K562 (cell line): ENCODE measurements around the gene ZNF18. TPM values are rescaled to one million over a fixed set of nuclear protein-coding genes. Genes with fewer than 3 reads are reported as not detected.
A peak's percentile ranks its signal among the peaks of the same experiment; 100 is the strongest.

Source experiments
- ATAC-seq: fragments of 200-7000 bp; cut with Tn5 transposase; 3 replicates; pipeline ENCODE4 v1.9.1; 2020; ENCODE audit warnings: moderate library complexity
- BruUV-seq: library from RNA; stranded (reverse); fragments of 400-500 nt; replicated peaks from 2 replicates; lab custom pipeline; 2021; lab: Mats Ljungman, UMichigan
- CTCF ChIA-PET: fragments of 300-600 bp; formaldehyde crosslinking; extraction: SDS; loops from one replicate; lab custom pipeline; 2021; ENCODE audit warnings: low intra/inter-chr PET ratio; lab: Yijun Ruan, JAX
- POLR2A ChIA-PET: fragments of 300-600, 350-650 bp; sonication (Branson Sonifier 250); formaldehyde crosslinking; extraction: SDS; loops from one replicate; lab custom pipeline; 2021; ENCODE audit warnings: antibody characterized with exemption, inconsistent platforms; lab: Yijun Ruan, JAX
- DNase-seq, 4 experiments: peaks; one replicate each; pipeline versions ENCODE4 v3.0.0 to v3.0.0-alpha.2; 2011 to 2018; ENCODE audit warnings: low spot score in 3 of 4, mixed read lengths in 3 of 4; ENCODE audit errors: extremely low read depth in 1 of 4
- FAIRE-seq: peaks from 2 replicates; lab custom pipeline; 2011; peaks lifted over from hg19 to GRCh38; lab: Jason Lieb, UNC
- H2AFZ ChIP-seq: 2 replicates; pipeline ENCODE4 v1.6.0; 2011; ENCODE audit warnings: low read depth, low read length, control low read depth, inconsistent platforms
- H3K27ac ChIP-seq: fragments of 200-600 bp; 3 replicates; pipeline ENCODE4 v1.8.0; 2011; ENCODE audit warnings: low read depth, mild to moderate bottlenecking, control low read depth, inconsistent platforms, low read length, moderate library complexity, mixed read lengths; ENCODE audit errors: extremely low read depth
- H3K27me3 ChIP-seq, 2 experiments: fragments of 300-600 bp in 1 of 2; 2 replicates in 1 of 2; 3 replicates in 1 of 2; pipeline versions ENCODE4 v1.6.0 to v1.8.0; 2011; ENCODE audit warnings: inconsistent platforms in 2 of 2, low read length in 2 of 2, mild to moderate bottlenecking in 1 of 2, mixed read lengths in 1 of 2, moderate library complexity in 1 of 2; ENCODE audit not compliant: control insufficient read depth in 2 of 2, insufficient read depth in 2 of 2
- H3K36me3 ChIP-seq: fragments of 300-600 bp; 3 replicates; pipeline ENCODE4 v1.8.0; 2011; ENCODE audit warnings: mild to moderate bottlenecking, low read length, inconsistent platforms; ENCODE audit not compliant: control insufficient read depth, insufficient read depth
- H3K4me1 ChIP-seq, 2 experiments: fragments of 200-600 bp in 1 of 2; replicated peaks in 1 of 2; 2 replicates in 1 of 2; 3 replicates in 1 of 2; pipeline versions ENCODE4 v1.5.1 to v1.8.0; 2011; ENCODE audit warnings: inconsistent platforms in 2 of 2, low read length in 2 of 2, mild to moderate bottlenecking in 1 of 2, mixed read lengths in 1 of 2, moderate library complexity in 1 of 2; ENCODE audit not compliant: control insufficient read depth in 2 of 2, insufficient read depth in 2 of 2
- H3K4me2 ChIP-seq: 2 replicates; pipeline ENCODE4 v1.6.1; 2011; ENCODE audit warnings: low read length, control low read depth, inconsistent platforms, mixed read lengths; ENCODE audit not compliant: insufficient read depth
- H3K4me3 ChIP-seq: fragments of 200-600 bp; sonication (generic), shearing (Covaris generic); 2 replicates; pipeline ENCODE4 v1.5.1; 2016; ENCODE audit warnings: control low read depth, inconsistent platforms
- H3K79me2 ChIP-seq: fragments of 200-600 bp; 3 replicates; pipeline ENCODE4 v1.8.0; 2011; ENCODE audit warnings: low read length, inconsistent platforms; ENCODE audit not compliant: control insufficient read depth, insufficient read depth
- H3K9ac ChIP-seq, 2 experiments: 2 replicates each; pipeline versions ENCODE4 v1.6.0 to v1.6.1; 2011; ENCODE audit warnings: low read depth in 2 of 2, low read length in 2 of 2, control low read depth in 1 of 2, inconsistent platforms in 1 of 2, mild to moderate bottlenecking in 1 of 2, mixed read lengths in 1 of 2; ENCODE audit not compliant: insufficient read depth in 1 of 2
- H3K9me1 ChIP-seq: one replicate; pipeline ENCODE4 v1.6.0; 2011; ENCODE audit warnings: inconsistent platforms, mild to moderate bottlenecking, low read length, moderate library complexity; ENCODE audit not compliant: control insufficient read depth, insufficient read depth
- H3K9me3 ChIP-seq: replicated peaks from 2 replicates; pipeline ENCODE4 v1.5.1; 2011; ENCODE audit warnings: low read depth, low read length, inconsistent platforms; ENCODE audit not compliant: control insufficient read depth, insufficient read depth
- H4K20me1 ChIP-seq: replicated peaks from 2 replicates; pipeline ENCODE4 v1.6.1; 2011; ENCODE audit warnings: low read length, inconsistent platforms, mixed read lengths; ENCODE audit not compliant: control insufficient read depth, insufficient read depth
- ARID1B ChIP-seq: fragments of 450-650 bp; IDR thresholded peaks from 2 replicates; pipeline ENCODE4 v1.6.1; 2016; ENCODE audit warnings: antibody characterized with exemption, mild to moderate bottlenecking, inconsistent platforms
- BMI1 ChIP-seq: fragments of 150-350 bp; IDR thresholded peaks from 2 replicates; pipeline ENCODE4 v1.6.1; 2014; ENCODE audit warnings: low read length
- DPF2 ChIP-seq: fragments of 450-650 bp; IDR thresholded peaks from 2 replicates; pipeline ENCODE4 v1.6.1; 2016
- HDGF ChIP-seq: fragments of 450-650 bp; IDR thresholded peaks from 2 replicates; pipeline ENCODE4 v1.6.1; 2016
- MTA3 ChIP-seq: fragments of 450-650 bp; formaldehyde crosslinking; IDR thresholded peaks from 2 replicates; pipeline ENCODE4 v1.6.1; 2017; ENCODE audit warnings: mild to moderate bottlenecking, borderline replicate concordance
- MXI1 ChIP-seq: IDR thresholded peaks from 2 replicates; pipeline ENCODE4 v1.6.1; 2011; ENCODE audit warnings: low read depth, mild to moderate bottlenecking, improper control_type of control experiment, low read length
- NRF1 ChIP-seq, 2 experiments: fragments of 450-650 bp; IDR thresholded peaks in 1 of 2; conservative IDR thresholded peaks in 1 of 2; 2 replicates each; pipeline ENCODE4 v1.6.1; 2014; ENCODE audit warnings: mild to moderate bottlenecking in 2 of 2
- SOX6 ChIP-seq: fragments of 450-650 bp; IDR thresholded peaks from 2 replicates; pipeline ENCODE4 v1.6.1; 2014; ENCODE audit warnings: mild to moderate bottlenecking
- ZNF239 ChIP-seq: fragments of 250-450 bp; sonication (Bioruptor Pico); IDR thresholded peaks from 2 replicates; pipeline ENCODE4 v1.4.0; 2020; ENCODE audit warnings: mild to moderate bottlenecking
- ZNF589 ChIP-seq: fragments of 200-800 bp; sonication (Bioruptor generic); IDR thresholded peaks from 2 replicates; pipeline ENCODE4 v1.6.1; 2016; ENCODE audit warnings: low read depth, missing genetic modification characterization, missing compliant biosample characterization
- WGBS: fragments of 100-300 bp; shearing (Covaris generic); methylation state at CpG from one replicate; pipeline ENCODE4 v1.1.6; 2016; ENCODE audit warnings: low coverage, mixed read lengths; ENCODE audit not compliant: insufficient coverage; ENCODE audit errors: missing lambda C conversion rate; 5-methylcytosine and 5-hydroxymethylcytosine counted together
- in situ Hi-C: fragments of 300-500 bp; cut with MboI; formaldehyde crosslinking; loops from 4 replicates; pipeline ENCODE4 v1.15.0; 2018; ENCODE audit warnings: inconsistent platforms, mixed read lengths
- intact Hi-C: fragments of 100-400 bp; cut with micrococcal nuclease; formaldehyde crosslinking; loops from 2 replicates; pipeline ENCODE4 v1.14.2; 2022
- polyA plus RNA-seq, 8 experiments: library from polyadenylated mRNA; depleted of rRNA in 4 of 8; stranded (reverse) in 5 of 8; unstranded in 3 of 8; fragments of >200 nt; fragmentation: Nextera tagmentation in 2 of 8; fragmentation: Illumina TruSeq in 1 of 8; extraction: Ambion mirVana in 2 of 8; extraction: Trizol in 1 of 8; gene quantifications; 2 replicates each; pipeline versions ENCODE4 v1.2.1 to v1.2.3, GENCODE V29; 2011 to 2014; ENCODE audit warnings: inconsistent platforms in 1 of 8, missing spikeins in 1 of 8
- total RNA-seq, 7 experiments: library from RNA; depleted of rRNA in 6 of 7; stranded (reverse); fragments of >200 nt in 6 of 7; fragmentation: Illumina TruSeq in 2 of 7; extraction: Trizol in 2 of 7; gene quantifications; 2 replicates each; pipeline versions ENCODE4 v1.2.1 to v1.2.3, GENCODE V29; 2011 to 2021; ENCODE audit warnings: low replicate concordance in 1 of 7
- TF ChIP-seq, protein P1 (sequence below): fragments of 250-450 bp; sonication (Bioruptor Pico); IDR thresholded peaks from 2 replicates; pipeline ENCODE4 v1.8.0; 2022; ENCODE audit warnings: inconsistent platforms, mild to moderate bottlenecking, moderate library complexity, borderline replicate concordance

The ZNF18 gene
- total and polyA plus RNA-seq, 9 of the 15 experiments (the other 6 are each of a cell fraction or from before 2014, with no cell fraction given), result 1.1 to 5.0 (median 3.4) TPM

DNA sequence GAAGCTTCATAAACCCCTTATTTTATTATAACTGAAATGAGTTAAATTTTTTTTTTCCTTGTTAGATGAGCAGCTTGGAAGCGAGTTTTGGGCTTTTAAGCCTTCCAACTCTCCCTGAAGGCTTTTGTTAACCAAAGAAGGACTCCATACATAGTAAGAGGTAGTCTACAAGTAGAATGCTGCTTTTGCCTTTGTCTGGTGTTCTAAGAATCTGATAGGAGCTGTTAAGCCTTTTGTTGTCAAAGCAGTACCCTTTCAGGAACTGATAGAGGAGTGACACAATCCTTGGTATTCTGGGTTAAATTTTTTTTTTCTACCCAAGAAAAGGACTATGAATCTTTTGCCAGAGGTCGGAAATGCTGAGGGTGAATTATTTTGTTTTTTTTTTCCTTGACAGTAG is 49.5 kb upstream of the ZNF18 start:
- ChIA-PET CTCF (no interaction called here), POLR2A (interaction anchor here (1.0 to 2.3 kb wide), 5 partner anchors 22 to 50 kb away, joined by 3 to 11 read pairs (median 3); partner anchors contain the start of genes MAP2K4 and ZNF18)
- FAIRE-seq (no peak), ATAC-seq (no peak), DNase-seq (peak in 1 of 4 experiments; percentile 9)
- no peak overlapping the region for H3K27ac ChIP-seq
- H3K36me3 ChIP-seq, result no peaks in the 10 kb centered on the region
- H3K27me3 ChIP-seq, result no peaks in the 10 kb centered on the region
- H2AFZ ChIP-seq, result no peak overlapping the region
- no TSS peak for BruUV-seq
- H3K9me3 ChIP-seq, result no peaks in the 10 kb centered on the region
- H3K9me1 ChIP-seq, result no peaks in the 10 kb centered on the region
- intact Hi-C loops, result no loop called here
- no peaks in the 10 kb centered on the region for H4K20me1 ChIP-seq
- no peak overlapping the region for H3K9ac ChIP-seq
- in situ Hi-C loops, result no loop called here
- TF ChIP-seq SOX6 (peak; percentile 48; the same call in 1 of the 2 replicates), DPF2 (no peak)
- no peak overlapping the region for H3K4me3 ChIP-seq
- WGBS, result 36% methylated on average over 2 of the region's 2 CpGs
- H3K79me2 ChIP-seq, result peaks cover 45% of the 10 kb centered on the region
- H3K4me1 ChIP-seq, result peaks cover 0 to 13% of the 10 kb centered on the region in 2 experiments; a peak in 2 of 5 replicates
- H3K4me2 ChIP-seq, result no peak overlapping the region

DNA sequence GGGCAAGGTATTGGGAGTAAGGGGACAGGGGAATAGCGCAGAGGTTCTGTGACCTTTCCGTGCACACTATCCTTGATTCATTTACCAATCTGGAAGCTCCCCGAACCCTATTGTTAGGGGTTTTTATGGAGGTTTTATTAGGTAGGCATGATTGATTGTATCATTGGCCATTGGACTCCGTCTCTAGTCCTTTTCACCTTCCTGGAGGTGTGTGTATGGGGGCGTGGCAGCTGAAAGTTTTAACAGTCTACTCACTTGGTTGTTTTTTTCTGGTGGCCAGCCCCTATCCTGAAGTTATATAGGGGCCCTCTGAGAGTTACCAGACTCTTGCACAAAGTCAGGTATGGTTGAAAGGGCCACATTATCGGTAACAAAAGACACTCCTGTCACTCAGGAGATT is 46.4 kb upstream of the ZNF18 start:
- DNase-seq (no peak), FAIRE-seq (no peak), ATAC-seq (no peak)
- no peaks in the 10 kb centered on the region for H3K9me3 ChIP-seq
- no peaks in the 10 kb centered on the region for H3K9me1 ChIP-seq
- intact Hi-C loops (no loop called here), in situ Hi-C loops (no loop called here)
- no TSS peak for BruUV-seq
- H3K36me3 ChIP-seq, result no peaks in the 10 kb centered on the region
- H3K27me3 ChIP-seq, result no peaks in the 10 kb centered on the region
- H3K9ac ChIP-seq, result no peak overlapping the region
- H3K27ac ChIP-seq, result no peak overlapping the region
- CTCF ChIA-PET, result no interaction called here
- H3K4me1 ChIP-seq, result peaks cover 0 to 16% of the 10 kb centered on the region in 2 experiments; a peak in 2 of 5 replicates
- H3K79me2 ChIP-seq, result peaks cover 48% of the 10 kb centered on the region
- no peak overlapping the region for H3K4me2 ChIP-seq
- POLR2A ChIA-PET, result interaction anchor here (1.0 to 2.3 kb wide), 2 partner anchors 13 to 15 kb away, joined by 3 to 7 read pairs; no protein-coding TSS in a partner anchor
- H4K20me1 ChIP-seq, result no peaks in the 10 kb centered on the region; the same call in 1 of the 2 replicates
- no peak overlapping the region for H3K4me3 ChIP-seq
- WGBS, result 83% methylated on average over 4 of the region's 6 CpGs
- H2AFZ ChIP-seq, result no peak overlapping the region
- TF ChIP-seq ZNF589 (CRISPR knock-in tag) (no peak), ZNF239 (CRISPR knock-in tag) (no peak), MXI1 (no peak), BMI1 (no peak), ARID1B (no peak), NRF1 (conservative IDR thresholded peaks at IDR 0.05 in 1 of 2, IDR thresholded peaks at IDR 0.05 in 1 of 2) (no peak), MTA3 (no peak), HDGF (no peak)
- TF ChIP-seq, protein P1, sequence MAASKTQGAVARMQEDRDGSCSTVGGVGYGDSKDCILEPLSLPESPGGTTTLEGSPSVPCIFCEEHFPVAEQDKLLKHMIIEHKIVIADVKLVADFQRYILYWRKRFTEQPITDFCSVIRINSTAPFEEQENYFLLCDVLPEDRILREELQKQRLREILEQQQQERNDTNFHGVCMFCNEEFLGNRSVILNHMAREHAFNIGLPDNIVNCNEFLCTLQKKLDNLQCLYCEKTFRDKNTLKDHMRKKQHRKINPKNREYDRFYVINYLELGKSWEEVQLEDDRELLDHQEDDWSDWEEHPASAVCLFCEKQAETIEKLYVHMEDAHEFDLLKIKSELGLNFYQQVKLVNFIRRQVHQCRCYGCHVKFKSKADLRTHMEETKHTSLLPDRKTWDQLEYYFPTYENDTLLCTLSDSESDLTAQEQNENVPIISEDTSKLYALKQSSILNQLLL (CRISPR knock-in tag), result no peak
